Stimulated activated naive CD8-positive, alpha-beta T cell treated with anti-CD3 and anti-CD28 coated beads, Interleukin-15, Interleukin-2, amounts not matched to agents 100 U/mL and 50 U/mL, for 24 hours (primary cell): ENCODE measurements around the gene POLR2J2.
"Not testable (repeated sequence)": the region's sequence is repeated elsewhere in the genome, so short reads cannot be mapped to it uniquely, and the experiment has no call there.

Experiments used
- ATAC-seq: fragments of 150-1000 bp; cut with Tn5 transposase; one replicate; pipeline ENCODE4 v1.10.0; 2021
- DNase-seq: peaks from one replicate; pipeline ENCODE4 v3.0.0; 2021

Gene POLR2J2

DNA sequence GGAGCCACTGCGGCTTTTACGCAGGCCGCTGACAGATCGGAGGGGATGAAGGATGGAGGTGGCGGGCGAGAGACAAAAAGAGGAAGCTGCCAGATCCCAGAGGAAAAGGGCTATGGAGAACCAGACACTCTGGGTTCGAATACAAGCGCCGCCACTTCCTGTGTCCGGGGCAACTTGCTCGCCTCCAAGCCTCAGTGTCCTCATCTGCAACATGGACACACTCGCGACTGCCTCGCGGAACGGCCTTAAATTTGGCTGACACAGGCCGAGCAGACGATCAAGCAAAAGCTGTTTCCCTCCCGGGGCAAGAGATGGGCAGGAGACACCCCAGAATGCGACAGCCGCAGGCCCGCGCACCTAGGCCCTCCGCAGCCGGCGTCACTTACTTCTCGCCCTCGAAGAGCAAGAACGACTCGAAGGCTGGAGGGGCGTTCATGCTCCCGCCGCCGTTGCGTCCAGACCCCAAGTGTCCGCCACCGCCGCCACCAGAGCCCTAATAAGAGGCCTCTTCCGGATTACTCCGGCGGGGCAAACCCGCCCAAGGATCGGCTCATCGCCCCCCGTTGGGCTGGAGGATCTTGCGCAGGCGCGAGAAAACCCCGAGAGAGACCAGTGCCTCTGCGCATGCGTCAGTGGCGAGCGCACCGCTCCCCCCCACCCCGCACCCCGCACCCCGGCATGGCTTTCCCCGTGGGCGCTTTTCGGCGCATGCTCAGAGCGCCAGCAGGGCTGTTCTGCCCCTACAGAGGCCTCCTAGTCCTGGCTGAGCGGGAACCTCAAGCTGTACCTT, at the start of gene POLR2J2:
POLR2J2 (minus strand) TSS at position 498 of the 790 bp plus-strand sequence; CDS start at position 436, 62 bp downstream.
- not testable (repeated sequence) for DNase-seq
- ATAC-seq, result peak; percentile 60

DNA sequence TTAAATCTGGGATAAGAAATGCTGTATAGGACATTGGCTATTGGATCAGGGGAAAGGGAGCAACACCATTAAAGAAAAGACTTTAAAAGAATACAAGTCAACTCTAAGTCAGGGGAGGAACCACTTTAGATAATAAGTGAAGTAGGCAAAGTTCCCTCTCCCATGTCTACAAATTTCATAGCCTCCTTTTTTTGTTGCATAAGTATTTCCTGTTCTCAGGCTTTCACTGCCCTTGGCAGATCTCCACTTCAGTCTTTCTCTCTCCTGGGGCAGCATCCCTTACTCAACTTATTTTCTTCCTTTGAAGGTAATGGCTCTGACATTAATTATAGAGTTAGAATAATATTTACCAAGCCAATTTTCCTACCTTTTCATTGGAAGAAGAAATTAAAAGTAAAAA, 47.0 kb upstream of the POLR2J2 start:
- ATAC-seq, DNase-seq: not testable (repeated sequence)

DNA sequence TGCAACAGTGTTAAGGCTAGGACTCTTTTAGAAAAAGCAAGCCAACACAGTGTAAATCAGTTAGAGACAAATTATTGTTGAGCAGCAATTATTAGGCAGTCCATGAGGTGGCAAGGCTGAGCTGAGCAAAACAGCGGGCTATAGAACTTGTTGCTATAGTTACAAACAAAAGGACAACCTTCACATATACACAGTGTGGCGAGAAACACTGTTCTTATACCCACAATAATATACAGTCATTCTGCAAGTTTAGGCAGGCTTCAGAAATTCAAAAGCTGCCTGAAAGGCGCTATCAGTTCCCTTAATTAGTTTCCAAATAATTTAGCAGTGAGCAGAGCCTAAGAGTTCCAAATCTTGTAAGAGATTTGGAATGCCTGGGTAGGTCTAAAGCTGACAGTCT, 44.3 kb upstream of the POLR2J2 start:
- ATAC-seq, result peak; percentile 34
- DNase-seq, result not testable (repeated sequence)

DNA sequence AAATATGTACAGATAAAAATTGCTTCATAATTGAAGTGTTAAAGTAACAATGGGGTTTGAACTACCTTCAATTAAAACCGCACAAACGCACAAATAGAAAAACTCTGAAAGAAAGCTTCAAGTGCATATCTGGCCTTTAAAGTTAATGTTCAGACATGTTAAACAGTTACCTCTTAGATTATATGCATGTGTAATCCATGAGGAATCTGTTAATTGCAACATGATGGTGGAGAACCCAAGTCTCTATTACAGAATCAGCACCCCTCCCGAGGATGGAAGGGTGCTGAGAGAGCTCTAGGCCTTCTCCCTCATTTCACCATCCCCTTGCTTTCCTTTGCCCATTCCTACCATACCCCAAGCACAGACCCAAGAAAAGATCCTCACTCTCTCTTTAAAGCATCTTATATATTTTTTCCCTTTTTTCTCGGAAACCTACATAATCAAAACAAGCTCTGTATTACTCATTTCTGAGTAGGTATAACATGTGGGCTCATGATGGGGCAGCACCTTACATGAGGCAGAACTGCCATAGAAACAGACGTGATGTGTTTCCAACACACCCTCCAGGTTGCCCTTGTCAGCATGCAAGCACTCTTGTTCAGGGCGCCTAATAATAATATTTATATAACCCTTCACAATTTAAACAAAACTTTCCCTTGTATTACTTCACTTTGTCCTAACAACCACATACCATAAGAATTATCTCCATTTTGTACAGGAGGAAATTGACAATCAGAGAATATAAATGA, 43.5 kb upstream of the POLR2J2 start:
- peak; percentile 78 for ATAC-seq
- DNase-seq, result peak; percentile 5

DNA sequence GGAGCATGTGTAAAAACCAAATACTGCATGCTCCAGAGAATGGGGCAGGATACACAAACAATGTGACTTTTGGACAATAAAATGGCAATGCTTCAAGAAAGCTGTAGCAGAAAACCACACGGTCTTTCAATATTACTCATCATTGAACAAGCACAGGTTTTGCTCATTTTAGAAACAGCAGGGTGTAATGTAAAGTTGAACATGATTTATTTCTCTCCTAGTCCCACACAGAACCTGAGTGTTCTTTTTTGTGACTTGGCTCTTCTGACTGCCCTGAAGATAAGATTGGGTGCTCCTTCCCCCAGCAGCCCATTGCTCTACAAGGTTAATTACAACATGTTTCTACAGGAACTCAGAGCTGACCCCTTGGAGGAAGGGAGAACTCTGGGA, 42.2 kb upstream of the POLR2J2 start:
- peak; percentile 70 for ATAC-seq
- DNase-seq, result not testable (repeated sequence)

DNA sequence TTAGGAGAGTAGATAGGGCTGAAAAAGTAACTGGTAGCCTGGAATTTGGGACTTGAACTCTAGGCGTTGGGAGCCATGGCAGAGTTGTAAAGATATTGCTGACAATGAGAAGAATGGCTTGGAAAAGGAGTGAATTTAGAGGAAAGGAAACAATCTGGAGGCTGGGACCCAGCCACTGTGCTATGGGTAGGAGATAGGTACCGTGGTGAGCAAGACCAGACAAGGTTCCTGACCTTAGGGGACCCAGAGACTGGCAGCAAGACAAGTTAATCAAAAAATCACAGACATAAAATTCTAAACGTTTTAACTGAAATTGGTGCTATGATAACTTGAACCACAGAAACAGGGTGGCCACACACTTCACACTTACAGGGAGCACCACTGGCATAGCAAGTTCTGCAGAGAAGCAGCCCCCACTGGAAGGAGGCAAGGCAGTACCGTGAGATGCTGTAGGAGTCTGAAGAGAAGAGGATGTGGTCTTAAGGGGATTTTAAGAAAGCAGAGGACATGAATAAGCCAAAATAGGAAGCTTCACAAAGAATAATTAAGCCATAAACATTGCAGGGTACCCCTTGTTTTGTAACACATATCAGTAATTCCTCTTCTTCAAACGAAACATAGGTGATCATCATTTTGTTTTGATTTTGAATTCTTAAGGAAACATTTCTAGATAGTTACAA, 41.7 kb upstream of the POLR2J2 start:
- DNase-seq, result peak; percentile 11
- peak; percentile 77 for ATAC-seq

DNA sequence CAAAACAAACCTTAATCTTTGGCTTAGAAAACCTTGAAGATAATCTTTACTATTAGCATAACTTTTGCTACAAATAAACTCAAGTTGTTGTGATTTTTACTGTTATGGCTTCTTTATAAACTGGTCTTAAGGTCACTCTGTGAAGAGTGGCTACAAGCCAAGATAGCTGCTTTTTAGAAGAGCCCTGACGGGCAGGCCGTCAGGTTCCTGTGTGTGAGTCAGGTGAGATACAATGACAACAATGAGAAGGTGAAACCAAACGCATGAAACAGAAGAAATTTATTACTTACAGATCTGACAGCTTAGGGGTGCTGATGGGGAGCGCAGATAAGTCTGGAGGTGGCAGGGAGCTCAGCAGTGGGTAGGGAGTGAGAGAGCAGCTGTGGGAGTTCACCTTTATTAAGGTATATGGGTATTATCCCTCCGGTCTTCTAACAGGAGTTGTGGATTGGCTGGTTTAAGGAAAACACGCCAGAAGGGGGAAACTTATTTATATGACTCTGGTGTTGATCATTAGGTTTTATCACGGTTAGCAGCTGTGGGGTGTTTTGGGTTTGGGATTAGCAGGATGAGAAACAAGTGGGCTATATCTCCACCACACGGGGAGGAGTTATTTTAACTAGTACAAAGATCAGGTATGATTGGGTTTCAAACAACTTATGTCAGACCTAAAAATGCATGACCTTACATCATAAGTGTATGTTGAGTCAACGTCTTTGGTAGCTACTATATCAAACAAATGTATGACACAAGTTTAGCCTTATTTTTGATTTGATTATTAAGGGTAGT, 27.7 kb upstream of the POLR2J2 start:
- ATAC-seq, DNase-seq: not testable (repeated sequence)

DNA sequence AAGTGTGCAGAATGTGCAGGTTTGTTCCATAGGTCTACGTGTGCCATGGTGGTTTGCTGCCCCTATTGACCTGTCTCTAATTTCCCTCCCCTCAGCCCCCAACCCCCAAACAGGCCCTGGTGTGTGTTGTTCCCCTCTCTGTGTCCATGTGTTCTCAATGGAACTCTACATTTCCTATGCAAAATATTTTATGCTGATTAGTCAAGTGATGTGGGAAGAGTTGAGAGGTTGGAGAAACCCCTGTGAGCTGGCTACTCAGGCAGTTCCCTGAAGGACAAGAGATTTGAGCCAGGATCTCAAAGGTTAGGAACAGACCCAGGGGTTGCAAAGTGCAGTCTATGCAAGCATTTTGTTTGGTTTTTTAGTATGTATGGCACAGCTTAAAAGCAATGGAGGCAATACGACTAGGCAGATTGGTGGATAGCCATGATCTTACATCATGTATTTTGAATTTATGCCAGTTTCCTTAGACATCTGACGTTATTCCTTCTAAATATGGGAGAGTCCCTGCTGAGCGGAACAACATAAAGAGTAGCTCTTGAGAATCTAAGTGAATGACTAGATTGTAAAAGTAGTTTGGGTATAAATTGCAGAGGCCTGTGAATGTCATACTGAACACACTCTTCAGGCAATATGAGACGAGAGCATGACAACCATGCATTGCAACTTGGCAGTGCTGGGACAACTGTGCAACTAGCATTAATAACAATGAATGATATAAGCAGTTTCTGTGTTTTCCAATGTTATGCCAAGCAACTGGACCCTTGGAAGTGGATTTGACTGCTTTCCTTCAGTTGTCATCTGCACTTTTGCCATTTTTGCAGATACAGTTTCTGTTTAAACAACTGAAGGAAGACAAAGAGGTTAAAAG, 26.4 kb upstream of the POLR2J2 start:
- not testable (repeated sequence) for ATAC-seq

DNA sequence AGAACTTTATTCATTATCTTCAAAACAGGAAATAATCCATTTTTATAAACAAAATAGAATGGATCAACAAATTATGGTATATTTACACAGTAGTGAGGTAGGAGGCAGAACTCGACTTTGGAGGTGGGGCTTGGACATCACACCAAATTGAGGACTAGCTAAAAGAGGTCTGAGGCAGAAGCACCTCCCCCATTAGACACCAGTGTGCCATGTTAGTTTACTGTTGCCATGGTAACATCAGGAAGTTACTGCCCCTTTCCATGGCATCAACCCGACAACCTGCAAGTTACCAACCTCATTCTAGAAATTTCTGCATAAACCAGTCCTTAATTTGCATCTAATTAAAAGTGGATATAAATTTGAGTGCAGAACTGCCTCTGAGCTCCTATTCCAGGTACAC, 24.5 kb upstream of the POLR2J2 start:
- DNase-seq, ATAC-seq: not testable (repeated sequence)

More for the DNA sequence above, 26.4 kb upstream of the POLR2J2 start:
- not testable (repeated sequence) for DNase-seq

DNA sequence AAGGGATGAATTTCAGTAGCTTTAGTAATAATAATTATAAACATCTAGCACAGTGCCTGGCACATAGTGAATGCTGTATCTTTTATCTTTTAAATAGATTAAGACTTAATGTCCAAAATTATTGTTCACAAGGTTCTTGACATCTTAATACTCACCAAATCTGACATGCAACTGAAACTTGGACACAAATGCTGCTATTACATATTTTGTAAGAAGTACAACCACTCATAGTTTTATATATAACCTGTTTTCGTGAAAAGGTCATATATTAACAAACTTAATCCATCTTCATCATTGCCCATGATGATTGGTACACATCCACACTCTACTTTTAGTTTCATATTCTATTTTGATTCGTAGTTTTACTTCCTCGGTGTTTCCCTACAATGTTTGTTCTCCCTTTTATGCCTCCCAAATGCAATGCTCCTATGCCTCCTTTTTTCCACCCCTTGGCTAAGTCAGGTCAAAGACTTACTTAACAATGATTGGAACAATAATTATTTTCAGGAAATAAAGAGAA, 23.6 kb upstream of the POLR2J2 start:
- DNase-seq, ATAC-seq: not testable (repeated sequence)

DNA sequence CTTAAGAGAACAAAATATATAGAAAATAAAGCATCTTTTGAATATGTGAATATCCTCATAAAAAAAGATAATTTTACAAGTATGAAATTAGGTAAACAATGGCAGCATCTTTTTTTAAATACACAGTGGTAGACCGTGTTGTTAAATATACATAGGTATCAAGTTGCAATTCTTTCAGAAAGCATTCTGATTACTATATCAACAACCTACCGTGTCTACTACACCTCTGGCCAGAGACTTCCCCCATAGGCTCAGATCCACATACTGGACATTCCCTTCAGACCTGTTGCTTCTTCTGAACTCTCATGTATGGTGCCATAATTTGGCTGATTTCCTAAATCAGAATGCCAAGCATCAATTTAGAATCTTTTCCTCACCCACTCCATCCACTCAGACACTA, 22.5 kb upstream of the POLR2J2 start:
- not testable (repeated sequence) for ATAC-seq, DNase-seq

DNA sequence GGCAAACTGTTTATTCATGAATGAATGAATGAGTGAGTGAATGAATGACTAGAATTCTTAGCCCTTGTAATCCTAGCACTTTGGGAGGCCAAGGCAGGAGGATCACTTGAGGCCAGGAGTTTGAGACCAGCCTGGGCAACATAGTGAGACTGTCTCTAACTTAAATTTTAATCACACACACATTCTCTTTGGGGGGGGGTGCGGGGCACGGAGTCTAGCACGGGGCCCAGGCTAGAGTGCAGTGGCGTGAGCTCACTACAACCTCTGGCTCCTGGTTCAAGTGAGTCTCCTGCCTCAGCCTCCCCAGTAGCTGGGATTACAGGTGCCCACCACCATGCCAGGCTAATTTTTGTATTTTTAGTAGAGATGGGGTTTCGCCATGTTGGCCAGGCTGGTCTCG, 19.1 kb upstream of the POLR2J2 start:
- ATAC-seq, DNase-seq: not testable (repeated sequence)

DNA sequence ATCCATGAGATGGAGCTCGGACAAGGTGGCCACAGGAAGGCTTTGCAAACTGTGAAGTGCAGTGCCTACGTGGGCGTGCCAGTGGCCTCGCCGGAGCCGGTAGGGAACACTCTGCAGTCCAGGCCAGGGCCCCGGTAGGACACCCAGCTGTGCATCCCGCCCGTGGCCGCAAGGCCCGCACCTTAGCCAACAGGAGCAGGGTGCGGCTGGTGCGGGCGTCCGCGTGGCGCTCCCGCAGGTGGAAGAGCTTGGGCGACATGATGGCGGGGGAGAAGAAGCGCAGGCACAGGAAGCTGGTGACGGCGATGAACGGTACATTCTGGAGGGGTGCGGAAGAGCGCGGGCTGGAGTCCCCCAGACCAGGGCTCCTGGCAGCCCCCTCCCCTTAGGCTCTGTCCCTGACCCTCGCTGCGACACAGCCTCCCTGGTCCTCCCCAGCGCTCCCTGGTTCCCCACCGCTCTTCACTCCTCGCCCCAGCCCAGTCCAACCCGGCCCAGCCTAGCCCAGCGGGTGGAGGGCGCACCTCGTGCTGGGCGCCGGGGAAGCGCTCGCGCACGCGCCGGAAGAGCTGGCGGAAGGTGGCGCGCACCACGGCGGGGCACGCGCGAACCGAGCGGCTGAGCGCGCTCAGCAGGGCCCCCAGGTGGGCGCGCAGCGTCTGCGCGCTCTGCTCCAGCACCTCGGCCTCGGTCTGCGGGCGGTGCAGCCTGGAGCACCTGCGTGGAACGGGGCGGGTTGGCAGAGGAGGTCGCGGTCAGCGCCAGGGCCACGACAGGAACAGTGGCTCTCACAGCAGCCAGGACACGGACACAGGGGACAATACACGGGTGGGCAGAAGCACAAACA, 18.2 kb upstream of the POLR2J2 start:
- ATAC-seq, result peak; percentile 77
- DNase-seq, result not testable (repeated sequence)

DNA sequence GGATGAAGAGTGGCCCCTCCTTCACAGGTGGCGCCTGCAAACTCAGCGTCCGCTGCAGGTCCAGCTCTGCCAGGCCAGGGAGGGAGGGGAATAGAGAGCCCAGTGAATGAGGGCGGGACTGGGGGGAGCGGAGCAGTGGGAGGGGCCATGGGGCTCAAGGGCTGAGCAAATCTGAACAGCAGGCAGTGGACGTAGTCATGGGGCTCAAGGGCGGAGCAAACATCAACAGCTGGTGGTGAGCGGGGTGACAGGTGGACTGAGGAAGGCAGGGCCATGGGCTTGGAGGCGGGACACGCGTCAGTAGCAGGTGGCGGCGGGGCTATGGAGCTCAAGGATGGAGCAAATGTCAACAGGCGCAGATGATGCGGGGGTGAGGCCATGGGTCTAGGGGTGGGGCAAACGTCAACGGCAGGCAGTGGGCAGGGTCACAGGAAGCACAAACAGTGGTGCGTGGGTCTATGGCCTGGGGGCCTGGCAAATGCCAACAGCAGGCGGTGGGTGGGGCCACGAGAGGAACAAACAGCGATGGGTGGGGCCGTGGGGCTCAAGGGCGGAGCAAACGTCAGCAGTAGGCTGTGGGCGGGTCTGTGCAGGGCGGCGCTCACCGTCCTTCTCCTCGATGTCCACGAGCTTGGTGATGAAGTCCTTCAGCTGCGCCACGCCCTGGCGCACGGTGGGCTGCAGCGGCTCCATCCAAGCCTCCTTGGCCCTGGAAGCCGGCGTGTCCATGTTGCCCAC, 17.0 kb upstream of the POLR2J2 start:
- ATAC-seq, result peak; percentile 88
- not testable (repeated sequence) for DNase-seq

DNA sequence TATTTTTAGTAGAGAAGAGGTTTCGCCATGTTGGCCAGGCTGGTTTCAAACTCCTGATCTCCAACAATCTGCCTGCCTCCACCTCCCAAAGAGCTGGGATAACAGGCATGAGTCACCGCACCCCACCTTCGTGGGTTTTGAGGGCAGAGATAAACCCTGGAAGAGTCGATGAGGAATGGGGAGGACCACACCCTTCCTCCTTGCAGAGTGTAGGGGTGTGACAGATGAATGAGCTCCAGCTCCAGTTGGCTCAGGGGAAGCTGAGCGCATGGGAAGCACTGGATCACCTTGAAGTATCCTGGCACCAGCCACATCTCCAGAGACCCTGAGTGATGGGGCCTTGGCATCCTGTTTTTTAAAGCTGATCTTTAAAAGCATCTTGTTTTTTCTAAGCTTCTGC, 11.1 kb upstream of the POLR2J2 start:
- DNase-seq, ATAC-seq: not testable (repeated sequence)

DNA sequence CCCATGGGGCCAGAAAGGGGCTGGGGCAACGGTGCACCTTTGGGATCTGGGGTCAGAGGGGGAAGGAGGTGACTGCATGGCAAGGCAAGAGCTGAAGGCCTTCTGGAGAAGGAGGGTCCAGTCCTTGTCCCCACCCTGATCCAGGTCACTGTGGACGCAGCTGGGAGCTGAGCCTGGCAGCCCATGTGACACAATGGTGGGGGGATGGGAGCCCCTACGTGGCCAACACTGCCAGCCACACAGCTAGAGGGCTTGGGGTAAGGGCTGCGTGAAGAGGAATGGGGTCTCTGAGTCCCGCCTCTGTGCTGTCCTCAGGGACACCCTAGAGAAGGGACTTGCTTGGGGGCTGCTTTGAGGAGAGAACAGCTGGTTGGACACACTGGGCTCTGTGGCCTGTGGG, 9.3 kb upstream of the POLR2J2 start:
- not testable (repeated sequence) for DNase-seq, ATAC-seq

DNA sequence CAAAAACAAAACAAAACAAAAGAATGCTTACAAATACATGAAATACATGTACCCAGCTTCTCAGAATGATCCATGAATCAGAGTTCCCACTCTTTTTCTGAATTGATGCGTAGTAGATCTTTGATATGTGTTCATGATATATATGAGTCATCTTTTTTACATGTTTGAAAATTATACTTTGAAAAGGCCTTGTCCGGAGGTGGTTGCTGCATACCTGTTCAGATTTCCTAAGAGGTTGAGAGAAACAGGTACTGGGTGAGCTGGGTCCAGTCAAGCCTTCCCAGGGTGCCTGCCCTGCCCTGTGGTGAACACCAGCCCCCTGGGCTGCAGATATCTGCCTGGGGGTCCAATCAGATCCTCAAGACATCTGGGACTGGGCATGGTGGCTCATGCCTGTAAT, 4.1 kb upstream of the POLR2J2 start:
- DNase-seq, result not testable (repeated sequence)
- peak; percentile 37 for ATAC-seq

DNA sequence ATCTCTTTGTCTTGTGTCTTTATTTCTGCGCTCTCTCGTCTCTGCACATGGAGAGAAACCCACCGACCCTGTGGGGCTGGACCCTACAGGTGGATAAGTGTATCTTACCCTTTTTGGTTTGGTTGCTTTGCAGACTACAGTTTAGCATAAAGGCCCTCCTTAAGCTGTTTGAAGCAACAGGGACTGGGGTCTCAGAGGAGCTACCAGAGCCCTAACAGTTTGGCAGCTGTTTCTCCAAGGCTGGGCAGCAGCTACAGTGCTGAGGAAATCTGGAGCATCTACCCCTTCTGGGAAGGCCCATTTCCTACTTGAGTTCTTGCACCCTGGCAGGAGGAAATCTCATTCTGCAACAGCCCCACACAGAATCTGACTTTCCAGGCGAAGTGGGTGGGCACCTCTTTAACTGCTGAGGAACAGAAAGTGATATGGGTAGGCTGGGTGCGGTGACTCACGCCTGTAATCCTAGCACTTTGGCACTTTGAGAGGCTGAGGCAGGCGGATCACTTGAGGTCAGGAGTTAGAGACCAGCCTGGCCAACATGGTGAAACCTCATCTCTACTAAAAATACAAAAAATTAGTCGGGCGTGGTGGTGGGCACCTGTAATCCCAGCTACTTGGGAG, 2.1 kb upstream of the POLR2J2 start:
- peak; percentile 28 for ATAC-seq

More for the DNA sequence above, 2.1 kb upstream of the POLR2J2 start:
- DNase-seq, result not testable (repeated sequence)
